SK-N-SH (cell line): ENCODE results near the gene LLGL2. TPM values are rescaled to one million over a fixed set of nuclear protein-coding genes. Genes with fewer than 3 reads are reported as not detected.

Source experiments
- CTCF ChIA-PET: fragments of 300-600, 350-600 bp; formaldehyde crosslinking; extraction: SDS; loops from one replicate; lab custom pipeline; 2021; lab: Yijun Ruan, JAX
- POLR2A ChIA-PET: fragments of 350-600 bp; sonication (Branson Sonifier 250); formaldehyde crosslinking; extraction: SDS; loops from one replicate; lab custom pipeline; 2020; ENCODE audit warnings: antibody characterized with exemption, inconsistent platforms; lab: Yijun Ruan, JAX
- DNase-seq: peaks from one replicate; pipeline ENCODE4 v3.0.0; 2012
- H2AFZ ChIP-seq: fragments of 200-600 bp; sonication (generic); 2 replicates; pipeline ENCODE4 v1.8.1; 2016; ENCODE audit warnings: antibody characterized with exemption, mild to moderate bottlenecking, low read depth
- H3F3A ChIP-seq: fragments of 200-600 bp; sonication (generic); replicated peaks from 2 replicates; pipeline ENCODE3; 2016; ENCODE audit warnings: antibody characterized with exemption, mild to moderate bottlenecking; ENCODE audit not compliant: insufficient read depth
- H3K27ac ChIP-seq, 2 experiments: fragments of 200-500 bp in 1 of 2; fragments of 200-600 bp in 1 of 2; sonication (Bioruptor generic) in 1 of 2; sonication (generic), shearing (Covaris generic) in 1 of 2; 2 replicates each; pipeline versions ENCODE4 v1.5.1 to v1.6.1; 2014 to 2016; ENCODE audit warnings: low read depth in 2 of 2, inconsistent platforms in 1 of 2, low read length in 1 of 2, mild to moderate bottlenecking in 1 of 2, mixed read lengths in 1 of 2
- H3K27me3 ChIP-seq: fragments of 200-600 bp; sonication (generic), shearing (Covaris generic); 2 replicates; pipeline ENCODE4 v1.6.1; 2016; ENCODE audit warnings: mixed run types; ENCODE audit not compliant: insufficient read depth
- H3K36me3 ChIP-seq, 2 experiments: fragments of 200-500 bp in 1 of 2; fragments of 200-600 bp in 1 of 2; sonication (Bioruptor generic) in 1 of 2; sonication (generic) in 1 of 2; replicated peaks in 1 of 2; 2 replicates each; pipeline versions ENCODE3 to v1.5.1; 2014 to 2016; ENCODE audit warnings: low read length in 1 of 2, mild to moderate bottlenecking in 1 of 2; ENCODE audit not compliant: insufficient read depth in 2 of 2, control insufficient read depth in 1 of 2
- H3K4me1 ChIP-seq, 2 experiments: fragments of 200-500 bp in 1 of 2; fragments of 200-600 bp in 1 of 2; sonication (Bioruptor generic) in 1 of 2; sonication (generic), shearing (Covaris generic) in 1 of 2; 2 replicates each; pipeline versions ENCODE4 v1.5.1 to v1.6.1; 2014 to 2016; ENCODE audit warnings: low read depth in 1 of 2, low read length in 1 of 2, mixed run types in 1 of 2; ENCODE audit not compliant: insufficient read depth in 2 of 2, control insufficient read depth in 1 of 2
- H3K4me2 ChIP-seq: fragments of 200-600 bp; sonication (generic), shearing (Covaris generic); 2 replicates; pipeline ENCODE4 v1.6.1; 2017; ENCODE audit warnings: mixed run types
- H3K4me3 ChIP-seq, 2 experiments: fragments of 200-500 bp in 1 of 2; fragments of 200-600 bp in 1 of 2; sonication (Bioruptor generic) in 1 of 2; sonication (generic), shearing (Covaris generic) in 1 of 2; 2 replicates each; pipeline versions ENCODE4 v1.5.1 to v1.8.1; 2014 to 2016; ENCODE audit warnings: low read depth in 2 of 2, inconsistent platforms in 1 of 2, low read length in 1 of 2, mild to moderate bottlenecking in 1 of 2, mixed read lengths in 1 of 2, moderate library complexity in 1 of 2
- H3K79me2 ChIP-seq: fragments of 200-600 bp; sonication (generic); 2 replicates; pipeline ENCODE4 v1.8.1; 2017; ENCODE audit warnings: mild to moderate bottlenecking; ENCODE audit not compliant: insufficient read depth
- H3K9ac ChIP-seq: fragments of 200-600 bp; sonication (generic); 2 replicates; pipeline ENCODE4 v1.6.1; 2017; ENCODE audit warnings: mixed run types
- H3K9me2 ChIP-seq: fragments of 200-600 bp; sonication (generic); 2 replicates; pipeline ENCODE4 v1.6.1; 2017; ENCODE audit warnings: mixed run types
- H3K9me3 ChIP-seq: fragments of 200-600 bp; sonication (generic); 2 replicates; pipeline ENCODE4 v1.6.1; 2017; ENCODE audit warnings: mixed run types, mild to moderate bottlenecking, moderate library complexity
- H4K20me1 ChIP-seq: fragments of 200-600 bp; sonication (generic); 2 replicates; pipeline ENCODE4 v1.6.1; 2017; ENCODE audit warnings: mild to moderate bottlenecking, mixed run types; ENCODE audit not compliant: insufficient read depth
- FOSL2 ChIP-seq: IDR thresholded peaks from 2 replicates; pipeline ENCODE4 v1.4.0; 2012; ENCODE audit warnings: low read depth, mild to moderate bottlenecking, moderate library complexity, borderline replicate concordance
- FOXM1 ChIP-seq: IDR thresholded peaks from 2 replicates; pipeline ENCODE4 v1.4.0; 2012; ENCODE audit warnings: low read depth, mild to moderate bottlenecking
- GATA2 ChIP-seq: sonication (generic); formaldehyde crosslinking; IDR thresholded peaks from 2 replicates; pipeline ENCODE4 v1.5.0; 2020; ENCODE audit warnings: mild to moderate bottlenecking, missing genetic modification reagents
- NFIC ChIP-seq: IDR thresholded peaks from 2 replicates; pipeline ENCODE4 v1.4.0; 2012; ENCODE audit warnings: borderline replicate concordance
- RAD21 ChIP-seq: IDR thresholded peaks from 2 replicates; pipeline ENCODE4 v1.6.1; 2012; ENCODE audit warnings: mild to moderate bottlenecking, low read length
- RFX5 ChIP-seq: IDR thresholded peaks from 2 replicates; pipeline ENCODE4 v1.6.1; 2012; ENCODE audit warnings: mild to moderate bottlenecking, improper control_type of control experiment, low read length
- SIN3A ChIP-seq: IDR thresholded peaks from 2 replicates; pipeline ENCODE4 v1.6.1; 2012; ENCODE audit warnings: low read depth, mild to moderate bottlenecking, low read length, moderate library complexity, borderline replicate concordance
- TAF1 ChIP-seq: IDR thresholded peaks from 2 replicates; pipeline ENCODE4 v1.6.1; 2012; ENCODE audit warnings: low read depth, mild to moderate bottlenecking, low read length, moderate library complexity, borderline replicate concordance
- TCF12 ChIP-seq: IDR thresholded peaks from 2 replicates; pipeline ENCODE4 v1.4.0; 2012
- WGBS: methylation state at CpG from one replicate; pipeline ENCODE4 v1.1.6; 2017; ENCODE audit warnings: low lambda C conversion rate; 5-methylcytosine and 5-hydroxymethylcytosine counted together
- polyA plus RNA-seq, 3 experiments: library from polyadenylated mRNA; depleted of rRNA; stranded (reverse); fragments of >200 nt; gene quantifications; 2 replicates each; pipeline ENCODE4 v1.2.3, GENCODE V29; 2012
- TF ChIP-seq, protein P1 (sequence below): fragments of 150-350 bp; IDR thresholded peaks from 2 replicates; pipeline ENCODE4 v1.6.1; 2016; ENCODE audit warnings: mild to moderate bottlenecking, low read depth, low read length
- TF ChIP-seq, protein P2 (sequence below): fragments of 150-350 bp; IDR thresholded peaks from 2 replicates; pipeline ENCODE4 v1.6.1; 2017; ENCODE audit warnings: antibody characterized with exemption, low read length, low read depth, borderline replicate concordance

Gene LLGL2
- polyA plus RNA-seq, 1 of the 3 experiments (the other 2 are of a cell fraction), result 6.7 TPM

DNA sequence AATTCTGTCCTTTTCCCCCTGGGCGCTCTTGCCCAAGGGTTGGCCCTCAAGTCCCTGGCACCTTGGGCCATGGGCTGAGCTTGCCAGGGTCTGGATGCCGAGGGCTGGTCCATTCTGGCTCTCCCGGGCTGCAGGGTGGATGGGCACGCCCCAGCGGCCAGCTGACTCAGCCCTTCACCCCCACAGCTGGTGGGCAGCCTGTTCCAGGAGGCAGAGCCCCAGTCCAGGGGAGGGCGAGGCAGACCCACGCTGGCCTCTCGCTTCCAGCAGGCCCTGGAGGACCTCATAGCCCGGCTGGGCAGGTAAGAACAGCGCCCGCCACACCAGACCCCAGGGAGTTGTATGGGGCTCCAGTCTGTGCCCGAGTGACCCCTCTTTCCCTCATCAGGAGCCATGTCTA lies 77.1 kb downstream of the LLGL2 start:
- no peak for DNase-seq
- Histone ChIP-seq H3K4me1 (no peaks in the 10 kb centered on the region), H3K4me2 (no peak overlapping the region), H3K9me2 (no peaks in the 10 kb centered on the region), H3K36me3 (no peaks in the 10 kb centered on the region), H3K79me2 (no peaks in the 10 kb centered on the region), H3K9me3 (no peaks in the 10 kb centered on the region), H2AFZ (no peak overlapping the region), H3F3A (no peaks in the 10 kb centered on the region), H3K27me3 (no peaks in the 10 kb centered on the region), H4K20me1 (no peaks in the 10 kb centered on the region), H3K9ac (no peak overlapping the region), H3K4me3 (no peak overlapping the region), H3K27ac (no peak overlapping the region)
- no peak for TF ChIP-seq GATA2 (CRISPR knock-in tag)
- no peak for TF ChIP-seq NFIC
- TF ChIP-seq, protein P1, sequence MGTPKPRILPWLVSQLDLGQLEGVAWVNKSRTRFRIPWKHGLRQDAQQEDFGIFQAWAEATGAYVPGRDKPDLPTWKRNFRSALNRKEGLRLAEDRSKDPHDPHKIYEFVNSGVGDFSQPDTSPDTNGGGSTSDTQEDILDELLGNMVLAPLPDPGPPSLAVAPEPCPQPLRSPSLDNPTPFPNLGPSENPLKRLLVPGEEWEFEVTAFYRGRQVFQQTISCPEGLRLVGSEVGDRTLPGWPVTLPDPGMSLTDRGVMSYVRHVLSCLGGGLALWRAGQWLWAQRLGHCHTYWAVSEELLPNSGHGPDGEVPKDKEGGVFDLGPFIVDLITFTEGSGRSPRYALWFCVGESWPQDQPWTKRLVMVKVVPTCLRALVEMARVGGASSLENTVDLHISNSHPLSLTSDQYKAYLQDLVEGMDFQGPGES, result no peak
- TF ChIP-seq FOSL2, result no peak
- TF ChIP-seq TCF12, result no peak
- TF ChIP-seq RAD21, result no peak
- TF ChIP-seq RFX5, result no peak
- POLR2A ChIA-PET, result interaction anchor here (0.6 to 0.7 kb wide), 2 partner anchors 17 to 41 kb away, joined by 3 read pairs; no protein-coding TSS in a partner anchor
- CTCF ChIA-PET, result interaction anchor here (0.9 to 8.9 kb wide), 11 partner anchors 11 to 225 kb away, joined by 3 to 103 read pairs (median 35); partner anchors contain the start of genes SMIM5 and TSEN54
- WGBS, result 83% methylated on average over 12 of the region's 12 CpGs

DNA sequence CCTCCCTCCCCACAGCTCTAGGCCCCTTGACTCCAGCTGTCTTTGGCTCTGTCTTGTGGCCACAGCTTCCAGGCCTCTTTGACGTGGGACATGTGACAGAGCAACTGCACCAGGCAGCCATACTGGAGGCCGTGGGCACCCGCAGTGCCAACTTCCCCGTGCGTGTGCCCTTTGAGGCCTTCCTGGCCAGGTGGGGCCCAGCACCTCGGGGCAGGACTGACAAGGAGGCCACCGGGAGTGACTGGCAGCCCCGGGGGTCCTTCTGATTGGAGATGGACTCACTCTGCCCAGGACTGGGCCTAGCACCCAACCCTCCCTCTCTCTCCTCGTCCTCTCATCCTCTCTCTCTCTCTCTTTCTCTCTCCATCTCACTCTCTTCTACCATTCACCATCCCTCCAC lies 77.6 kb downstream of the LLGL2 start:
- H3K4me3 ChIP-seq, result no peak overlapping the region
- TF ChIP-seq, protein P2, sequence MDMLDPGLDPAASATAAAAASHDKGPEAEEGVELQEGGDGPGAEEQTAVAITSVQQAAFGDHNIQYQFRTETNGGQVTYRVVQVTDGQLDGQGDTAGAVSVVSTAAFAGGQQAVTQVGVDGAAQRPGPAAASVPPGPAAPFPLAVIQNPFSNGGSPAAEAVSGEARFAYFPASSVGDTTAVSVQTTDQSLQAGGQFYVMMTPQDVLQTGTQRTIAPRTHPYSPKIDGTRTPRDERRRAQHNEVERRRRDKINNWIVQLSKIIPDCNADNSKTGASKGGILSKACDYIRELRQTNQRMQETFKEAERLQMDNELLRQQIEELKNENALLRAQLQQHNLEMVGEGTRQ, result no peak
- TF ChIP-seq FOSL2 (no peak), SIN3A (no peak), TAF1 (no peak), FOXM1 (no peak)
- H3K27me3 ChIP-seq, result no peaks in the 10 kb centered on the region
- no peaks in the 10 kb centered on the region for H3F3A ChIP-seq
- H3K36me3 ChIP-seq, result no peaks in the 10 kb centered on the region
- ChIA-PET CTCF (interaction anchor here (0.7 to 8.9 kb wide), 8 partner anchors 12 to 224 kb away, joined by 3 to 103 read pairs (median 27); partner anchors contain the start of genes SMIM5 and TSEN54), POLR2A (interaction anchor here (0.6 to 0.7 kb wide), 2 partner anchors 17 to 41 kb away, joined by 3 read pairs; no protein-coding TSS in a partner anchor)
- H3K27ac ChIP-seq, result no peak overlapping the region
- H3K9me3 ChIP-seq, result no peaks in the 10 kb centered on the region
- no peaks in the 10 kb centered on the region for H4K20me1 ChIP-seq
- 76% methylated on average over 9 of the region's 9 CpGs for WGBS
- H3K9me2 ChIP-seq, result no peaks in the 10 kb centered on the region
- no peaks in the 10 kb centered on the region for H3K4me1 ChIP-seq
- no peak overlapping the region for H3K9ac ChIP-seq
- H2AFZ ChIP-seq, result no peak overlapping the region
- no peak for DNase-seq
- no peaks in the 10 kb centered on the region for H3K79me2 ChIP-seq
- H3K4me2 ChIP-seq, result no peak overlapping the region
